Neural progenitor cell (in vitro differentiated cells): ENCODE measurements around the gene PDGFB.

Experiments
- CTCF ChIP-seq: fragments of 200-600 bp; sonication (generic); IDR thresholded peaks from 2 replicates; pipeline ENCODE4 v1.5.1; 2017; ENCODE audit warnings: antibody characterized with exemption, mild to moderate bottlenecking
- EZH2 ChIP-seq: fragments of 200-600 bp; sonication (generic); IDR thresholded peaks from 2 replicates; pipeline ENCODE4 v1.6.1; 2017; ENCODE audit warnings: antibody characterized with exemption, mild to moderate bottlenecking, moderate library complexity

GRCh38 chr22:39268645-39269044, 23.9 kb upstream of the PDGFB start:
- no peak for TF ChIP-seq CTCF
- TF ChIP-seq EZH2: no peak
